Measurements from ENCODE around the gene GREB1L. TPM values are rescaled to one million over a fixed set of nuclear protein-coding genes. Genes with fewer than 3 reads are reported as not detected.

GREB1L gene
- 12.3 TPM for total RNA-seq
- long read RNA-seq, partial matches to known transcripts = 5 of 10 reads
- long read RNA-seq, other reads (novel, unspliced or antisense) = 5 of 10 reads

DNA sequence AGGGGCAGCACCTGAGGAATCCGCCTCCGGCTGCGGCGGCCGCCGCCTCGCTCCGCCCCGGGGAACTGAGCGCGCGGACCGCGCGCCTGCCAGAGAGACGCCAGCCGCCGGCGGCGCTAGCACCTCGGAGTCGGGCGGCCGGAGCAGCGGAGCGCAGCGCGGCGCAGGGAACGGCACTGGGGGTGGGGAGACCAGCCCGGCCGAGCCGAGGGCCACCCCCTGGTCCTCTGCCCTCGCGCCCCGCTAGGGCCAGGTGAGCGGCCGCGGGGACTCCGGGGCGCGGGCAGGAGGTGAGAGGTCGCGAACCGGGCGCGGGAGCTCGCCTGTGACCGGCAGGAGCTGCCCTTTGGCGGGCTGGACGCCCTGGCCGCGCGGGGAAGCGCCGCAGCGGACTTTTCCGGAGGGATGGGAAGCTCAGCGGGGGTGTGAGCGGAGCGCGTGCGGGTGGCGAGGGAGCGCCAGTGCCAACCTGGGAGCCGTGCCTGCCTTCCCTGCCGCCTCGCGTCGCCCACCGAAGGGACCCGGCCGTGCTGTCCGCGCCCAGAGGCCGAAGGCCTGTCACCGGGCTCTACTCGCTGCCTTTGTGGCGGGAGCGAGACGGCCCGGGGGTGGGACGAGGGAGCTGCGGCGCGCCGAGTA is at the start of gene GREB1L:
Gene GREB1L (plus strand): TSS at position 92 of the 639 bp plus-strand sequence. CDS start 141,287 bp downstream, outside the sequence.
- peak; percentile 61 for DNase-seq

DNA sequence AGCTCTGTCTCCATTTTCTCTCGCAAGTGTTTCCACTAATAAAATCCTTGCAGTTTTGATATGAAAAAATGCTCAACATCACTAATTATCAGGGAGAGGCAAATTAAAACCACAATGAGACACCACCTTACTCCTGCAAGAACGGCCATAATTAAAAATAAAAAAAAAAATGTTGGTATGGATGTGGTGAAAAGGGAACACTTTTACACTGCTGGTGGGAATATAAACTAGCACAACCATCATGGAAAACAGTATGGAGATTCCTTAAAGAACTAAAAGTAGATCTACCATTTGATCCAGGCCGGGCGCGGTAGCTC is 49.8 kb upstream of the GREB1L start:
- no peaks in the 10 kb centered on the region for H3K36me3 ChIP-seq
- intact Hi-C loops (cut with micrococcal nuclease) = loop anchor here (5.0 kb wide), 1 partner anchor 250 kb away; no protein-coding TSS in a partner anchor
- no peaks in the 10 kb centered on the region for H3K9me3 ChIP-seq (replicated peaks)
- H3K27ac ChIP-seq (replicated peaks) = no peak overlapping the region
- no peaks in the 10 kb centered on the region for H3K27me3 ChIP-seq (ENCODE audit: low read depth)
- TF ChIP-seq, protein P1, sequence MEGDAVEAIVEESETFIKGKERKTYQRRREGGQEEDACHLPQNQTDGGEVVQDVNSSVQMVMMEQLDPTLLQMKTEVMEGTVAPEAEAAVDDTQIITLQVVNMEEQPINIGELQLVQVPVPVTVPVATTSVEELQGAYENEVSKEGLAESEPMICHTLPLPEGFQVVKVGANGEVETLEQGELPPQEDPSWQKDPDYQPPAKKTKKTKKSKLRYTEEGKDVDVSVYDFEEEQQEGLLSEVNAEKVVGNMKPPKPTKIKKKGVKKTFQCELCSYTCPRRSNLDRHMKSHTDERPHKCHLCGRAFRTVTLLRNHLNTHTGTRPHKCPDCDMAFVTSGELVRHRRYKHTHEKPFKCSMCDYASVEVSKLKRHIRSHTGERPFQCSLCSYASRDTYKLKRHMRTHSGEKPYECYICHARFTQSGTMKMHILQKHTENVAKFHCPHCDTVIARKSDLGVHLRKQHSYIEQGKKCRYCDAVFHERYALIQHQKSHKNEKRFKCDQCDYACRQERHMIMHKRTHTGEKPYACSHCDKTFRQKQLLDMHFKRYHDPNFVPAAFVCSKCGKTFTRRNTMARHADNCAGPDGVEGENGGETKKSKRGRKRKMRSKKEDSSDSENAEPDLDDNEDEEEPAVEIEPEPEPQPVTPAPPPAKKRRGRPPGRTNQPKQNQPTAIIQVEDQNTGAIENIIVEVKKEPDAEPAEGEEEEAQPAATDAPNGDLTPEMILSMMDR (IDR thresholded peaks at IDR 0.05; ENCODE audit: borderline replicate concordance) = no peak
- no peaks in the 10 kb centered on the region for H3K4me1 ChIP-seq
- H3K4me3 ChIP-seq = no peak overlapping the region
- no peak for DNase-seq

More for the DNA sequence above, at the start of gene GREB1L:
- Histone ChIP-seq H3K9me3 (replicated peaks) (no peaks in the 10 kb centered on the region), H3K4me3 (peak within 1 kb of the TSS; percentile 78), H3K4me1 (peaks cover 27% of the 10 kb centered on the region), H3K36me3 (no peaks in the 10 kb centered on the region), H3K27me3 (ENCODE audit: low read depth) (peaks cover 43% of the 10 kb centered on the region), H3K27ac (replicated peaks) (peak within 1 kb of the TSS; percentile 81)
- TF ChIP-seq, protein P1 (IDR thresholded peaks at IDR 0.05; ENCODE audit: borderline replicate concordance) = peak; percentile 57
- intact Hi-C loops (cut with micrococcal nuclease) = no loop called here

DNA sequence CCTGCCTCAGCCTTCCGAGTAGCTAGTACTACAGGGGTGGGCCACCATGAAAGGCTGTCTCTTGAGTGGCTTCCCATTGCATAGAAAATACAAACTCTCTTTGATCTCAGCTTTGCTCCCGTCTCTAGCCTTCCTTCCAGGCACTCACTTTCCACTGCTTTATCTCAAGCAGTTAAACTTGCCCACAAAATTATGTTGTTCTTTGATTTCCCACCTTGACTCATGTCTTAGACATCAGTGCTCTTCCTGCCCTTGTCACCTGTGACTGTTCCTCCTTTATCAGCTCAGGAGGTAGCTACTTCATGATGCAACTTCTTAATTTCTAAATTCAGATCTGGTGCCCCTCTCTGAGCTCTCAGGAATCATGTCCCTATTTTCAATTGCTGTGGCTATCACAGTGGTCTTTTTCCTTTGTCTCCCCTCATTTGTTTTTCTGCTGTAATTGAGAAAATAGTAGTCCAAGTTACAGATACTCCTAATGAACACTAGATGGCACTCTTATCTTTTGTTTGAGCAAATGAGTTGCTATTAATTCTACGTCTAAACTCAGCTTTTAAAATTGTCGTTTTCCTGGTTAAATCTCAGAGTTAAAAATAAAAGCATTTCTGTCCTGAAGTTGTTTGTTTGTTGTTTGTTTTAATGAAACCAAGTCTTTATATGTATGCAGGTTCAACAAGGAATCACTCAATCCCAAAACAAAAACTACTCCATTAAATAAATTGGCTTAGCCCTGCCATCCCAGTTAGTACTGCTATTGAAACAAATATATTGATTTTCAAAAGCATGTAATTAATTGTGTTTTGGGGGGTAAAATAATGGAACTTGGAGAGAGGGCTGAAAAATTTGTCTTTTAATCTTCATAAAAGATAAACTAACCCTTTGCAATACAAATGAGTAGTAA is 46.9 kb upstream of the GREB1L start:
- Histone ChIP-seq H3K27ac (replicated peaks) (no peak overlapping the region), H3K4me1 (no peaks in the 10 kb centered on the region), H3K4me3 (no peak overlapping the region), H3K27me3 (ENCODE audit: low read depth) (peaks cover 7% of the 10 kb centered on the region), H3K9me3 (replicated peaks) (no peaks in the 10 kb centered on the region), H3K36me3 (no peaks in the 10 kb centered on the region)
- intact Hi-C loops (cut with micrococcal nuclease) = loop anchor here (5.0 kb wide), 1 partner anchor 247 kb away; no protein-coding TSS in a partner anchor
- DNase-seq = no peak
- TF ChIP-seq, protein P1 (IDR thresholded peaks at IDR 0.05; ENCODE audit: borderline replicate concordance) = peak; percentile 80

GRCh38 chr18:21196426-21196825 is 45.6 kb upstream of the GREB1L start:
- intact Hi-C loops (cut with micrococcal nuclease) = no loop called here
- Histone ChIP-seq H3K27ac (replicated peaks) (no peak overlapping the region), H3K4me1 (no peaks in the 10 kb centered on the region), H3K27me3 (ENCODE audit: low read depth) (peaks cover 20% of the 10 kb centered on the region), H3K9me3 (replicated peaks) (no peaks in the 10 kb centered on the region), H3K36me3 (no peaks in the 10 kb centered on the region), H3K4me3 (no peak overlapping the region)
- no peak for DNase-seq
- TF ChIP-seq, protein P1 (IDR thresholded peaks at IDR 0.05; ENCODE audit: borderline replicate concordance) = no peak

DNA sequence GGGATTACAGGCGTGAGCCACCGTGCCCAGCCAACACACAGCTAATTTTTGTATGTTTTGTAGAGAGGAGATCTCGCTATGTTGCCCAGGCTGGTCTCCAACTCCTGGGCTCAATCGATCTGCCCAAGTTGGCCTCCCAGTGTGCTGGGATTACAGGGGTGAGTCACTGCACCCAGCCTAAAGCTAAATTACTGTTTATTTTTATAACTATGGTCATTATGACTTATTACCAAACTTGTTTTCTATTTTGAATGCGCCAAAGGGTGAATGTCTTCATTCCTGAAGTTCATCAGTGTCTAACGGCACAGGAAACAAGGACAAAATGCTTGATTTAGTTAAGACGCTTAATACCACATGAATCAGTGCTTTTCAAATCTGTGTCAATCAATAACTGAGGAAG is 38.9 kb upstream of the GREB1L start:
- intact Hi-C loops (cut with micrococcal nuclease) = no loop called here
- no peak overlapping the region for H3K4me3 ChIP-seq
- TF ChIP-seq, protein P1 (IDR thresholded peaks at IDR 0.05; ENCODE audit: borderline replicate concordance) = no peak

More for the DNA sequence above, 38.9 kb upstream of the GREB1L start:
- H3K27me3 ChIP-seq (ENCODE audit: low read depth) = peaks cover 25% of the 10 kb centered on the region
- no peak for DNase-seq
- H3K27ac ChIP-seq (replicated peaks) = no peak overlapping the region
- no peaks in the 10 kb centered on the region for H3K36me3 ChIP-seq
- H3K4me1 ChIP-seq = no peaks in the 10 kb centered on the region
- H3K9me3 ChIP-seq (replicated peaks) = no peaks in the 10 kb centered on the region

All from left ventricle myocardium inferior (tissue), 1 donor.